DMS79 treated with DMSO at 0.1 percent for 48 hours (cell line): ENCODE measurements around the gene ATP6V1A.

Experiments
- DNase-seq: peaks from one replicate; lab custom pipeline; 2025; lab: John Stamatoyannopoulos, UW

Gene ATP6V1A

GRCh38 chr3:113746548-113747282 lies at the start of gene ATP6V1A:
ATP6V1A (plus strand) TSS chr3:113747035; CDS start chr3:113778754, 31,719 bp downstream.
- peak; percentile 91 for DNase-seq

- peak; percentile 62 for DNase-seq
Observed at GRCh38 chr3:113697500-113698090, 49.2 kb upstream of the ATP6V1A start.

- no peak for DNase-seq
Observed at GRCh38 chr3:113698213-113698742, 48.6 kb upstream of the ATP6V1A start.

GRCh38 chr3:113698956-113699355 lies 47.9 kb upstream of the ATP6V1A start:
- peak; percentile 36 for DNase-seq

GRCh38 chr3:113707835-113708234 lies 39.0 kb upstream of the ATP6V1A start:
- DNase-seq: no peak

GRCh38 chr3:113712129-113712528 lies 34.7 kb upstream of the ATP6V1A start:
- no peak for DNase-seq

- no peak for DNase-seq
Observed at GRCh38 chr3:113714702-113715101, 32.1 kb upstream of the ATP6V1A start.

- DNase-seq: no peak
Observed at GRCh38 chr3:113717308-113717707, 29.5 kb upstream of the ATP6V1A start.

GRCh38 chr3:113717818-113718217 lies 29.0 kb upstream of the ATP6V1A start:
- DNase-seq: no peak

GRCh38 chr3:113719294-113719693 lies 27.5 kb upstream of the ATP6V1A start:
- no peak for DNase-seq

GRCh38 chr3:113719758-113720157 lies 27.1 kb upstream of the ATP6V1A start:
- no peak for DNase-seq

- DNase-seq: no peak
Observed at GRCh38 chr3:113721636-113722035, 25.2 kb upstream of the ATP6V1A start.

- DNase-seq: no peak
Observed at GRCh38 chr3:113728661-113729060, 18.2 kb upstream of the ATP6V1A start.

GRCh38 chr3:113730550-113730949 lies 16.3 kb upstream of the ATP6V1A start:
- no peak for DNase-seq

- DNase-seq: no peak
Observed at GRCh38 chr3:113731694-113732093, 15.1 kb upstream of the ATP6V1A start.

- DNase-seq: peak; percentile 35
Observed at GRCh38 chr3:113736548-113737089, 10.2 kb upstream of the ATP6V1A start.

- DNase-seq: no peak
Observed at GRCh38 chr3:113741086-113741485, 5.7 kb upstream of the ATP6V1A start.

GRCh38 chr3:113741620-113742019 lies 5.2 kb upstream of the ATP6V1A start:
- no peak for DNase-seq

- DNase-seq: no peak
Observed at GRCh38 chr3:113743006-113743630, 3.7 kb upstream of the ATP6V1A start.

- DNase-seq: peak; percentile 85
Observed at GRCh38 chr3:113744941-113745755, 1.7 kb upstream of the ATP6V1A start.

GRCh38 chr3:113745756-113746547 lies 883 bp upstream of the ATP6V1A start, which contains the start of gene NAA50:
NAA50 (minus strand) TSS chr3:113746249; CDS start chr3:113745949, 300 bp downstream.
- DNase-seq: peak; percentile 93
